Activated T-helper 1 cell treated with anti-CD3 and anti-CD28 coated beads, Interleukin-2, amount 50 U/mL, for 16 hours (primary cell): ENCODE results near the gene CTNNBL1.
"Not testable (repeated sequence)": the region's sequence is repeated elsewhere in the genome, so short reads cannot be mapped to it uniquely, and the experiment has no call there.

ENCODE experiments used
- DNase-seq, 2 donors: peaks; one replicate each; pipeline ENCODE4 v3.0.0-alpha.2; 2020; ENCODE audit warnings: low read depth in 1 of 2, low spot score in 1 of 2

Gene CTNNBL1

GRCh38 chr20:37848706-37849105 is 154.9 kb downstream of the CTNNBL1 start:
- DNase-seq = no peak

- DNase-seq = no peak
Measured at GRCh38 chr20:37849156-37849555, 155.3 kb downstream of the CTNNBL1 start.

GRCh38 chr20:37849566-37849965 is 155.7 kb downstream of the CTNNBL1 start:
- DNase-seq = no peak

GRCh38 chr20:37850036-37850592 is 156.3 kb downstream of the CTNNBL1 start:
- no peak for DNase-seq

GRCh38 chr20:37850724-37851355 is 157.0 kb downstream of the CTNNBL1 start:
- DNase-seq = no peak

- no peak for DNase-seq
Measured at GRCh38 chr20:37852666-37853065, 158.8 kb downstream of the CTNNBL1 start.

- no peak for DNase-seq
Measured at GRCh38 chr20:37853823-37854375, 160.1 kb downstream of the CTNNBL1 start.

GRCh38 chr20:37856034-37856433 is 162.2 kb downstream of the CTNNBL1 start:
- DNase-seq = not testable (repeated sequence)

- no peak for DNase-seq
Measured at GRCh38 chr20:37856932-37857660, 163.3 kb downstream of the CTNNBL1 start.

GRCh38 chr20:37859406-37860171 is 165.8 kb downstream of the CTNNBL1 start:
- DNase-seq = no peak

- no peak for DNase-seq
Measured at GRCh38 chr20:37863289-37863688, 169.5 kb downstream of the CTNNBL1 start.

GRCh38 chr20:37864298-37864697 is 170.5 kb downstream of the CTNNBL1 start:
- no peak for DNase-seq

GRCh38 chr20:37866051-37866450 is 172.2 kb downstream of the CTNNBL1 start:
- no peak for DNase-seq

- DNase-seq = no peak
Measured at GRCh38 chr20:37867289-37868195, 173.7 kb downstream of the CTNNBL1 start.

- DNase-seq = no peak
Measured at GRCh38 chr20:37868851-37869333, 175.1 kb downstream of the CTNNBL1 start.

GRCh38 chr20:37869334-37869861 is 175.6 kb downstream of the CTNNBL1 start:
- no peak for DNase-seq

- no peak for DNase-seq
Measured at GRCh38 chr20:37870294-37870693, 176.5 kb downstream of the CTNNBL1 start.

GRCh38 chr20:37871751-37872150 is 177.9 kb downstream of the CTNNBL1 start:
- no peak for DNase-seq

GRCh38 chr20:37872161-37872560 is 178.3 kb downstream of the CTNNBL1 start:
- no peak for DNase-seq

GRCh38 chr20:37873884-37874283 is 180.1 kb downstream of the CTNNBL1 start:
- no peak for DNase-seq
